ENCODE data around the gene SNX5. TPM values are rescaled to one million over a fixed set of nuclear protein-coding genes. Genes with fewer than 3 reads are reported as not detected.

SNX5 gene
- total and polyA plus RNA-seq, 2 of the 8 experiments (the other 6 are each of a cell fraction or from before 2014, with no cell fraction given) = 155 to 194 TPM

- Histone ChIP-seq H4K20me1 (replicated peaks in 1 of 2; ENCODE audit: control insufficient read depth in 1 of 2, insufficient read depth in 2 of 2, low read length in 2 of 2) (peaks cover 3 to 18% of the 10 kb centered on the region in 2 experiments), H3K4ac (replicated peaks; ENCODE audit: insufficient read length, low read depth, low read length) (no peak overlapping the region)
- WGBS, 2 experiments (ENCODE audit: extremely low coverage in 1 of 2, insufficient coverage in 1 of 2, insufficient read length in 1 of 2, insufficient replicate concordance in 2 of 2, low coverage in 1 of 2, low lambda C conversion rate in 2 of 2, missing lambda C conversion rate in 1 of 2) = 68% methylated on average over 6 of the region's 6 CpGs; no CpG with 5 or more reads in 1 of the 2 experiments
These were observed 28.2 kb downstream of the SNX5 start for GRCh38 chr20:17940224-17940971.

More at GRCh38 chr20:17940224-17940971, 28.2 kb downstream of the SNX5 start:
- Histone ChIP-seq H3K9me3 (ENCODE audit: insufficient read depth in 2 of 2, low read depth in 1 of 2, low read length in 1 of 2) (no peaks in the 10 kb centered on the region), H4K8ac (ENCODE audit: extremely low read depth, insufficient read depth, low read length) (peak overlapping the region; percentile 35; the same call in 1 of the 2 replicates), H2BK15ac (ENCODE audit: low read length) (no peak overlapping the region), H4K91ac (replicated peaks; ENCODE audit: insufficient read length, low read length) (no peak overlapping the region), H3K27me3 (replicated peaks in 1 of 4; ENCODE audit: control insufficient read depth in 3 of 4, extremely low read depth in 1 of 4, insufficient read depth in 3 of 4, low read length in 3 of 4) (no peaks in the 10 kb centered on the region), H2BK5ac (ENCODE audit: low read depth, low read length) (0 out of 2 replicates have a peak overlapping the region, but pooled peaks have one; percentile 0), H3K4me2 (ENCODE audit: insufficient read depth in 1 of 2, low read depth in 2 of 2, low read length in 2 of 2) (peak overlapping the region in 1 of 2 experiments; percentile 8; a peak in 1 of 4 replicates), H3K4me3 (ENCODE audit: extremely low read depth in 1 of 4, insufficient read depth in 2 of 4, low read depth in 3 of 4, low read length in 4 of 4) (no peak overlapping the region), H3K27ac (ENCODE audit: low read depth, low read length) (no peak overlapping the region), H4K5ac (ENCODE audit: insufficient read length, low read depth, low read length) (no peak overlapping the region), H3K14ac (ENCODE audit: insufficient read length) (no peak overlapping the region), H3K9ac (replicated peaks in 1 of 4; ENCODE audit: extremely low read depth in 1 of 4, low read depth in 3 of 4, low read length in 3 of 4) (no peak overlapping the region; a peak in 1 of 7 replicates), H2AFZ (ENCODE audit: low read length) (no peak overlapping the region), H3K36me3 (ENCODE audit: control insufficient read depth in 2 of 4, insufficient read depth in 4 of 4, low read length in 3 of 4) (peaks cover 16 to 46% (median 37%) of the 10 kb centered on the region in 4 experiments), H3K4me1 (replicated peaks in 1 of 4; ENCODE audit: control insufficient read depth in 3 of 4, insufficient read depth in 4 of 4, low read length in 3 of 4) (peaks cover 10 to 23% (median 16%) of the 10 kb centered on the region in 4 experiments), H3K23me2 (ENCODE audit: low read depth, low read length) (no peaks in the 10 kb centered on the region), H3K79me2 (ENCODE audit: control insufficient read depth in 1 of 2, insufficient read depth in 2 of 2, low read length in 2 of 2) (peaks cover 0 to under 1% of the 10 kb centered on the region in 2 experiments; a peak in 1 of 4 replicates), H2BK120ac (replicated peaks; ENCODE audit: low read depth, low read length) (no peak overlapping the region), H3K79me1 (ENCODE audit: low read depth, low read length) (no peaks in the 10 kb centered on the region; the same call in 1 of the 2 replicates), H2AK5ac (ENCODE audit: low read depth, low read length) (no peak overlapping the region), H3K18ac (ENCODE audit: extremely low read depth, low read length) (no peak overlapping the region), H2BK20ac (ENCODE audit: low read length) (no peak overlapping the region), H2BK12ac (ENCODE audit: low read depth, low read length) (no peak overlapping the region), H3K23ac (ENCODE audit: insufficient read length) (no peak overlapping the region), H3K56ac (replicated peaks; ENCODE audit: insufficient read length, low read depth, low read length) (no peak overlapping the region)
- POLR2A ChIA-PET (ENCODE audit: partially characterized antibody) = interaction anchor here (0.6 to 3.5 kb wide), 24 partner anchors 9 to 435 kb away, joined by 3 to 30 read pairs (median 4); partner anchors contain the start of genes DSTN, MGME1, OVOL2 and RRBP1
- CTCF ChIA-PET (ENCODE audit: partially characterized antibody) = interaction anchor here (0.6 to 4.9 kb wide), 13 partner anchors 8 to 435 kb away, joined by 3 to 26 read pairs (median 3); no protein-coding TSS in a partner anchor
- TF ChIP-seq TAF7 (optimal IDR thresholded peaks at IDR 0.05; ENCODE audit: borderline replicate concordance, low read depth, low read length) (peak; percentile 22), BACH1 (IDR thresholded peaks at IDR 0.05; ENCODE audit: low read length) (no peak), POLR2A (IDR thresholded peaks at IDR 0.05; ENCODE audit: control extremely low read depth in 1 of 2, low read depth in 2 of 2, low read length in 2 of 2) (peak in 1 of 2 experiments; percentile 69; a peak in 1 of 3 replicates), ASH2L (IDR thresholded peaks at IDR 0.05; ENCODE audit: low read length) (no peak)
- DNase-seq (ENCODE audit: low read depth in 1 of 2, low spot score in 2 of 2) (peak in 1 of 2 experiments; percentile 70), FAIRE-seq (no peak)
